Neural progenitor cell (in vitro differentiated cells): Measurements from ENCODE around the gene SLX9. TPM values are rescaled to one million over a fixed set of nuclear protein-coding genes. Genes with fewer than 3 reads are reported as not detected.
A peak's percentile ranks its signal among the peaks of the same experiment; 100 is the strongest.

Experiments
- DNase-seq: peaks from one replicate; pipeline ENCODE4 v3.0.0-alpha.2; 2016; ENCODE audit warnings: low spot score
- H2AFZ ChIP-seq: fragments of 200-600 bp; sonication (generic); replicated peaks from 2 replicates; pipeline ENCODE4 v1.6.1; 2016; ENCODE audit warnings: antibody characterized with exemption
- H3F3A ChIP-seq: fragments of 200-600 bp; sonication (generic); 2 replicates; pipeline ENCODE4 v1.6.1; 2016; ENCODE audit warnings: antibody characterized with exemption, low read depth
- H3K27ac ChIP-seq: fragments of 200-600 bp; sonication (generic); 2 replicates; pipeline ENCODE4 v1.5.1; 2016; ENCODE audit warnings: mild to moderate bottlenecking
- H3K27me3 ChIP-seq: fragments of 200-600 bp; sonication (generic); 2 replicates; pipeline ENCODE4 v1.6.1; 2016; ENCODE audit warnings: mild to moderate bottlenecking, moderate library complexity
- H3K36me3 ChIP-seq: fragments of 200-600 bp; sonication (generic); 2 replicates; pipeline ENCODE4 v1.5.1; 2016
- H3K4me1 ChIP-seq: fragments of 200-600 bp; sonication (generic); 2 replicates; pipeline ENCODE4 v1.6.1; 2016; ENCODE audit warnings: mixed run types
- H3K4me2 ChIP-seq: fragments of 200-600 bp; sonication (generic); 2 replicates; pipeline ENCODE4 v1.6.1; 2016
- H3K4me3 ChIP-seq: fragments of 200-600 bp; sonication (generic); 2 replicates; pipeline ENCODE4 v1.5.1; 2016
- H3K79me2 ChIP-seq: fragments of 200-600 bp; sonication (generic); 2 replicates; pipeline ENCODE4 v1.6.1; 2016; ENCODE audit warnings: low read depth
- H3K9ac ChIP-seq: fragments of 200-600 bp; sonication (generic); 2 replicates; pipeline ENCODE4 v1.6.1; 2016
- H3K9me3 ChIP-seq: fragments of 200-600 bp; sonication (generic); 2 replicates; pipeline ENCODE4 v1.5.1; 2016; ENCODE audit warnings: low read depth
- H4K20me1 ChIP-seq: fragments of 200-600 bp; sonication (generic); 2 replicates; pipeline ENCODE4 v1.6.1; 2016; ENCODE audit warnings: low read depth
- H3K27ac Mint-ChIP-seq: 3 replicates; pipeline ENCODE4 v1.8.0; 2021; ENCODE audit warnings: mixed read lengths
- H3K27me3 Mint-ChIP-seq: 2 replicates; pipeline ENCODE4 v1.8.0; 2022; ENCODE audit warnings: low read depth, mild to moderate bottlenecking, inconsistent platforms, moderate library complexity, mixed read lengths; ENCODE audit not compliant: insufficient read depth
- H3K36me3 Mint-ChIP-seq: 3 replicates; pipeline ENCODE4 v1.8.0; 2021; ENCODE audit warnings: mixed read lengths
- H3K4me1 Mint-ChIP-seq: 3 replicates; pipeline ENCODE4 v1.8.0; 2021; ENCODE audit warnings: mixed read lengths
- H3K4me3 Mint-ChIP-seq: 3 replicates; pipeline ENCODE4 v1.8.0; 2021; ENCODE audit warnings: mild to moderate bottlenecking, moderate library complexity, mixed read lengths
- H3K9me3 Mint-ChIP-seq: 3 replicates; pipeline ENCODE4 v1.8.0; 2020; ENCODE audit warnings: mixed read lengths
- EZH2 ChIP-seq: fragments of 200-600 bp; sonication (generic); IDR thresholded peaks from 2 replicates; pipeline ENCODE4 v1.6.1; 2017; ENCODE audit warnings: antibody characterized with exemption, mild to moderate bottlenecking, moderate library complexity
- EZH2phosphoT487 ChIP-seq: fragments of 200-600 bp; sonication (generic); IDR thresholded peaks from 2 replicates; pipeline ENCODE4 v1.6.1; 2017; ENCODE audit warnings: antibody characterized with exemption
- total RNA-seq: library from RNA; depleted of rRNA; stranded (reverse); fragments of >200 nt; gene quantifications from 2 replicates; pipeline ENCODE4 v1.2.3, GENCODE V29; 2015; ENCODE audit warnings: low replicate concordance
- TF ChIP-seq, protein P1 (sequence below): fragments of 200-600 bp; sonication (generic); IDR thresholded peaks from 2 replicates; pipeline ENCODE4 v1.5.1; 2017; ENCODE audit warnings: antibody characterized with exemption, mild to moderate bottlenecking

Gene SLX9
- total RNA-seq, 1 donor from 2014 or later = 4.7 TPM

DNA sequence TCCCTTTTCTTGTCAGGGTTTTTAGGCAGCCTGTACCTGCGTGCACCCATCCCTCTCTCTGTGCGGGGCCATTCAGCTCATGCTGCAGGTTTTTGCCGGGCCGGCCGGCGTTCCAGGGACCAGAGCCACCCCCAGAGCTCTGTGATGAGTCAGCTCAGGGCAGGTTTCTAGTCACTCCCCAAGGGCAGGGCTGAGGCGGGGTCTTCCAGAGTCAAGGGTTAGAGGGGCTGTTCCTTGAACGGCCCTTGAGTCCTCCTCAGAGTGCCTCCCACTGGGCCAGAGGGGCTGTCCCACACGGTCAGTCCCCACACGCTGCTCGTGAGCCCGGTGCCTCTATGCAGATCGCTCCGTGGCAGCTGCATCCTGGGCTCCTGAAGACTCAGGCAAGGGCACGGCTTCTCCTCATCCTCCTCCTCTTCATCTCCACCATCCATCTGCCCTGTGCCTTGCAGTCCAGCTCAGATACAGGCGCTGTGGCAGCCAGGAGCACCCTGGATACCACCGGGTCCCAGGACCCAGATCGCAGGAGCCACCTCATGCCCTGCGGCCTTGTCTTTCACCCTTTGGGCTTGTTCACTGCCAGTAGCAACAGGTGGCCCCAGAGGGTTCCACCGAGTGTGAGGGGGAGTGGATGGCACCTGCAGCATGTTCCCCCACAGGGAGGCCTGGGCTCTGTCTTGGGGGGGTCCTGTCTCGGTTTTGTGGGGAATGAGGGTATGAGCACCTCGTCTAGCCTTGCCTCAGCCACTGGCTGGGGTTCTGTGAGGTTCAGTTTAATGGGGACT, 17.4 kb downstream of the SLX9 start:
- Histone ChIP-seq H3K36me3 (no peaks in the 10 kb centered on the region), H3K79me2 (peaks cover 66% of the 10 kb centered on the region), H3K27me3 (no peaks in the 10 kb centered on the region), H3K9ac (no peak overlapping the region), H4K20me1 (peaks cover 75% of the 10 kb centered on the region), H3K4me3 (no peak overlapping the region), H2AFZ (no peak overlapping the region), H3K9me3 (no peaks in the 10 kb centered on the region), H3K27ac (no peak overlapping the region), H3F3A (peaks cover 15% of the 10 kb centered on the region), H3K4me2 (no peak overlapping the region), H3K4me1 (peaks cover 16% of the 10 kb centered on the region)
- Mint-ChIP-seq H3K4me1 (peaks cover 66% of the 10 kb centered on the region), H3K27me3 (peaks cover 2% of the 10 kb centered on the region), H3K36me3 (peaks cover 16% of the 10 kb centered on the region), H3K4me3 (peak overlapping the region; percentile 52), H3K27ac (peak overlapping the region; percentile 99), H3K9me3 (no peaks in the 10 kb centered on the region)
- TF ChIP-seq EZH2phosphoT487 (no peak), EZH2 (no peak)
- TF ChIP-seq, protein P1, sequence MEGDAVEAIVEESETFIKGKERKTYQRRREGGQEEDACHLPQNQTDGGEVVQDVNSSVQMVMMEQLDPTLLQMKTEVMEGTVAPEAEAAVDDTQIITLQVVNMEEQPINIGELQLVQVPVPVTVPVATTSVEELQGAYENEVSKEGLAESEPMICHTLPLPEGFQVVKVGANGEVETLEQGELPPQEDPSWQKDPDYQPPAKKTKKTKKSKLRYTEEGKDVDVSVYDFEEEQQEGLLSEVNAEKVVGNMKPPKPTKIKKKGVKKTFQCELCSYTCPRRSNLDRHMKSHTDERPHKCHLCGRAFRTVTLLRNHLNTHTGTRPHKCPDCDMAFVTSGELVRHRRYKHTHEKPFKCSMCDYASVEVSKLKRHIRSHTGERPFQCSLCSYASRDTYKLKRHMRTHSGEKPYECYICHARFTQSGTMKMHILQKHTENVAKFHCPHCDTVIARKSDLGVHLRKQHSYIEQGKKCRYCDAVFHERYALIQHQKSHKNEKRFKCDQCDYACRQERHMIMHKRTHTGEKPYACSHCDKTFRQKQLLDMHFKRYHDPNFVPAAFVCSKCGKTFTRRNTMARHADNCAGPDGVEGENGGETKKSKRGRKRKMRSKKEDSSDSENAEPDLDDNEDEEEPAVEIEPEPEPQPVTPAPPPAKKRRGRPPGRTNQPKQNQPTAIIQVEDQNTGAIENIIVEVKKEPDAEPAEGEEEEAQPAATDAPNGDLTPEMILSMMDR = no peak
- DNase-seq = no peak

GRCh38 chr21:44957901-44958451, 18.1 kb downstream of the SLX9 start:
- H3K36me3 ChIP-seq = no peaks in the 10 kb centered on the region
- Mint-ChIP-seq H3K4me1 (peaks cover 67% of the 10 kb centered on the region), H3K27ac (peak overlapping the region; percentile 99), H3K9me3 (no peaks in the 10 kb centered on the region), H3K36me3 (peaks cover 22% of the 10 kb centered on the region), H3K4me3 (peak overlapping the region; percentile 57), H3K27me3 (peaks cover 2% of the 10 kb centered on the region)
- H3K4me1 ChIP-seq = peaks cover 16% of the 10 kb centered on the region
- no peak overlapping the region for H2AFZ ChIP-seq
- H3K27ac ChIP-seq = peak overlapping the region; percentile 51
- TF ChIP-seq, protein P1 = no peak
- TF ChIP-seq EZH2phosphoT487 = no peak
- TF ChIP-seq EZH2 = no peak
- H3K4me3 ChIP-seq = no peak overlapping the region
- H4K20me1 ChIP-seq = peaks cover 67% of the 10 kb centered on the region
- H3K27me3 ChIP-seq = no peaks in the 10 kb centered on the region
- H3K9me3 ChIP-seq = no peaks in the 10 kb centered on the region
- H3K79me2 ChIP-seq = peaks cover 64% of the 10 kb centered on the region
- no peak for DNase-seq
- no peak overlapping the region for H3K9ac ChIP-seq
- H3K4me2 ChIP-seq = peak overlapping the region; percentile 12
- peaks cover 15% of the 10 kb centered on the region for H3F3A ChIP-seq

- Mint-ChIP-seq H3K27ac (peak overlapping the region; percentile 99), H3K9me3 (peaks cover 3% of the 10 kb centered on the region), H3K27me3 (peaks cover 2% of the 10 kb centered on the region), H3K36me3 (peaks cover 25% of the 10 kb centered on the region), H3K4me1 (peaks cover 69% of the 10 kb centered on the region), H3K4me3 (peak overlapping the region; percentile 76)
- no peaks in the 10 kb centered on the region for H3K27me3 ChIP-seq
- peak overlapping the region; percentile 12 for H3K4me2 ChIP-seq
- H3K36me3 ChIP-seq = no peaks in the 10 kb centered on the region
- TF ChIP-seq, protein P1 = no peak
- TF ChIP-seq EZH2 = no peak
- TF ChIP-seq EZH2phosphoT487 = no peak
- H3K79me2 ChIP-seq = peaks cover 61% of the 10 kb centered on the region
- H4K20me1 ChIP-seq = peaks cover 62% of the 10 kb centered on the region
- no peak overlapping the region for H3K4me3 ChIP-seq
- no peaks in the 10 kb centered on the region for H3K9me3 ChIP-seq
- H3K4me1 ChIP-seq = peaks cover 16% of the 10 kb centered on the region
- peaks cover 15% of the 10 kb centered on the region for H3F3A ChIP-seq
- H2AFZ ChIP-seq = no peak overlapping the region
- peak overlapping the region; percentile 51 for H3K27ac ChIP-seq
- H3K9ac ChIP-seq = peak overlapping the region; percentile 9
- DNase-seq = peak; percentile 75
Measured at GRCh38 chr21:44958471-44959191, 18.8 kb downstream of the SLX9 start.
